DND-41 (cell line): ENCODE results near the gene SPAG16.

Experiments used
- ATAC-seq: fragments of 200-7000 bp; cut with Tn5 transposase; 3 replicates; pipeline ENCODE4 v1.9.1; 2021; ENCODE audit warnings: low read depth; ENCODE audit not compliant: insufficient read depth
- DNase-seq: peaks from one replicate; pipeline ENCODE4 v3.0.0-alpha.2; 2020
- H2AFZ ChIP-seq: 2 replicates; pipeline ENCODE4 v1.6.0; 2012; ENCODE audit warnings: low read depth, low read length
- H3K27ac ChIP-seq: 2 replicates; pipeline ENCODE4 v1.5.1; 2012; ENCODE audit warnings: low read length, inconsistent platforms
- H3K27me3 ChIP-seq: fragments of 200-600 bp; sonication (generic); 2 replicates; pipeline ENCODE4 v1.6.0; 2012; ENCODE audit warnings: low read length, mild to moderate bottlenecking, inconsistent platforms; ENCODE audit not compliant: insufficient read depth, poor library complexity
- H3K36me3 ChIP-seq: 2 replicates; pipeline ENCODE4 v1.5.1; 2012; ENCODE audit warnings: low read length, inconsistent platforms; ENCODE audit not compliant: insufficient read depth
- H3K4me1 ChIP-seq: 2 replicates; pipeline ENCODE4 v1.5.1; 2012; ENCODE audit warnings: mild to moderate bottlenecking, low read length; ENCODE audit not compliant: insufficient read depth
- H3K4me2 ChIP-seq: 2 replicates; pipeline ENCODE4 v1.6.0; 2012; ENCODE audit warnings: mild to moderate bottlenecking, moderate library complexity, low read length, inconsistent platforms; ENCODE audit not compliant: insufficient read depth
- H3K4me3 ChIP-seq, 2 experiments: fragments of 200-600 bp in 1 of 2; shearing (Covaris generic) in 1 of 2; 2 replicates each; pipeline ENCODE4 v1.5.1; 2012 to 2016; ENCODE audit warnings: inconsistent platforms in 2 of 2, low read length in 2 of 2, mild to moderate bottlenecking in 2 of 2, low read depth in 1 of 2, moderate library complexity in 1 of 2
- H3K79me2 ChIP-seq: 2 replicates; pipeline ENCODE4 v1.6.0; 2012; ENCODE audit warnings: low read length, inconsistent platforms; ENCODE audit not compliant: insufficient read depth
- H3K9ac ChIP-seq: 2 replicates; pipeline ENCODE4 v1.6.0; 2012; ENCODE audit warnings: low read depth, mild to moderate bottlenecking, inconsistent platforms, low read length, moderate library complexity
- H3K9me3 ChIP-seq: 2 replicates; pipeline ENCODE4 v1.5.1; 2012; ENCODE audit warnings: low read length, moderate library complexity, mild to moderate bottlenecking, inconsistent platforms; ENCODE audit not compliant: insufficient read depth, severe bottlenecking
- H4K20me1 ChIP-seq: 2 replicates; pipeline ENCODE4 v1.6.0; 2012; ENCODE audit warnings: low read length; ENCODE audit not compliant: insufficient read depth
- CTCF ChIP-seq: IDR thresholded peaks from 2 replicates; pipeline ENCODE4 v1.5.1; 2012; ENCODE audit warnings: borderline replicate concordance, low read length, moderate library complexity, mild to moderate bottlenecking; ENCODE audit not compliant: poor library complexity, severe bottlenecking; ENCODE audit errors: extremely low read depth
- EZH2 ChIP-seq: IDR thresholded peaks from 3 replicates; pipeline ENCODE4 v1.6.1; 2012; ENCODE audit warnings: borderline replicate concordance, low read depth, mild to moderate bottlenecking, moderate library complexity, low read length, inconsistent platforms; ENCODE audit not compliant: severe bottlenecking

Gene SPAG16

DNA sequence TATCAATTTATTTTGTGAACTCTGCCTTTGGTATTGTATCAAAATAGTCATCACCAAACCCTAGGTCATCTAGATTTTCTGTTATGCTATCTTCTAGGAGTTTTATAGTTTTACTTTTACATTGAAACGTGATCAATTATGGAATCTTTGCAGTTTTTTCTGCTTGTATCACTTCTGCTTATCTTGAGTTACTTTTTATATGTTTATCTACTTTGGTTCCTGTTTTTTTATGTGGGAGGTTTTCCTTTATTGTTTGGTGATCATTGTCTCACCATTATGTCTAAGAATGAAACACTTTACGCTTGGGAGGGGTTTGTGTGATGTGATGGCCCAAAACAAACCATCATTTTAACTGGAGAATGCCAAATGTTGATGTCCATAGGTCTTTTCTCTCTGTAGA lies 261.2 kb downstream of the SPAG16 start:
- no peak overlapping the region for H3K4me2 ChIP-seq
- no peak overlapping the region for H3K9ac ChIP-seq
- no peak for ATAC-seq

DNA sequence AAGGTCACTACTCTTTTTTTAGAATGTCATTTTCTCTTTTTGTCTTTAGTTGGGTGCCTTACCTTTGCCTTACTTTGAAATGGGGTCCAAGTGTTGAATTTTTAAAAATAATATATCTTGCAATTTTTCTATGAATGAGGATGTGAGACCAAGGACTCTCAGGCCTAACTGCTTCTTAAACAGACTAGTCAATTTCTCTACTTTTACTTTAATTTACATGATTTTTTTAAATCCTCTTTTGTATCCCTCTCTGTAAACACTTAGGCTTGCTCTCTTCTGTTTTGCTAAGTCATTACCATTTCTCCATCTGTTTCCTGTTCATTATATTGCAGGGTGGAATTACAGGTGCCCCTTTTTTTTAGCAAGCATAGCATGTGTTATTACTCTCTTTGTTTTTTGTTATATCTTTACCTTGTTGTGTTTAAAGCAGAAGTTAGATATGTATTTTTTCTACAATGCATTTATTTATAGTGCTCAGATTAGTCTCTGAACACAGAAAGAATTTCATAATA lies 261.8 kb downstream of the SPAG16 start:
- H2AFZ ChIP-seq, result no peak overlapping the region
- H3K4me3 ChIP-seq, result no peak overlapping the region
- no peaks in the 10 kb centered on the region for H3K27me3 ChIP-seq
- DNase-seq (no peak), ATAC-seq (no peak)
- no peaks in the 10 kb centered on the region for H3K9me3 ChIP-seq
- no peaks in the 10 kb centered on the region for H3K79me2 ChIP-seq
- TF ChIP-seq CTCF (no peak), EZH2 (no peak)
- no peak overlapping the region for H3K9ac ChIP-seq
- H3K4me2 ChIP-seq, result no peak overlapping the region
- H3K36me3 ChIP-seq, result no peaks in the 10 kb centered on the region
- H3K27ac ChIP-seq, result no peak overlapping the region
- no peaks in the 10 kb centered on the region for H4K20me1 ChIP-seq
- H3K4me1 ChIP-seq, result 0 out of 2 replicates have a peak, but pooled peaks cover 3% of the 10 kb centered on the region

More for the DNA sequence above, 261.2 kb downstream of the SPAG16 start:
- no peaks in the 10 kb centered on the region for H3K27me3 ChIP-seq
- 0 out of 2 replicates have a peak, but pooled peaks cover 3% of the 10 kb centered on the region for H3K4me1 ChIP-seq
- H3K79me2 ChIP-seq, result no peaks in the 10 kb centered on the region
- H3K4me3 ChIP-seq, result no peak overlapping the region
- no peak for TF ChIP-seq CTCF
- no peak for TF ChIP-seq EZH2
- no peak overlapping the region for H3K27ac ChIP-seq
- no peaks in the 10 kb centered on the region for H4K20me1 ChIP-seq
- no peak for DNase-seq
- H2AFZ ChIP-seq, result no peak overlapping the region
- H3K9me3 ChIP-seq, result no peaks in the 10 kb centered on the region
- no peaks in the 10 kb centered on the region for H3K36me3 ChIP-seq

GRCh38 chr2:213551526-213551925 lies 267.3 kb downstream of the SPAG16 start:
- Histone ChIP-seq H3K79me2 (no peaks in the 10 kb centered on the region), H3K36me3 (no peaks in the 10 kb centered on the region), H3K4me3 (no peak overlapping the region), H3K27ac (no peak overlapping the region), H3K27me3 (no peaks in the 10 kb centered on the region), H3K4me2 (no peak overlapping the region), H2AFZ (no peak overlapping the region), H3K4me1 (no peaks in the 10 kb centered on the region), H4K20me1 (no peaks in the 10 kb centered on the region), H3K9ac (no peak overlapping the region), H3K9me3 (no peaks in the 10 kb centered on the region)
- no peak for TF ChIP-seq EZH2
- no peak for TF ChIP-seq CTCF
- ATAC-seq (no peak), DNase-seq (no peak)

- H3K27me3 ChIP-seq, result no peaks in the 10 kb centered on the region
- H3K9ac ChIP-seq, result no peak overlapping the region
- no peaks in the 10 kb centered on the region for H4K20me1 ChIP-seq
- ATAC-seq, result no peak
- no peaks in the 10 kb centered on the region for H3K36me3 ChIP-seq
- H3K4me3 ChIP-seq, result no peak overlapping the region
- H2AFZ ChIP-seq, result no peak overlapping the region
- H3K79me2 ChIP-seq, result no peaks in the 10 kb centered on the region
- H3K4me1 ChIP-seq, result no peaks in the 10 kb centered on the region
- H3K27ac ChIP-seq, result no peak overlapping the region
- no peaks in the 10 kb centered on the region for H3K9me3 ChIP-seq
- no peak for TF ChIP-seq CTCF
- TF ChIP-seq EZH2, result no peak
- no peak for DNase-seq
- no peak overlapping the region for H3K4me2 ChIP-seq
Observed at GRCh38 chr2:213559053-213559452, 274.8 kb downstream of the SPAG16 start.
